Measurements from ENCODE around the gene PPIL6. TPM values are rescaled to one million over a fixed set of nuclear protein-coding genes. Genes with fewer than 3 reads are reported as not detected.

Gene PPIL6
- total and polyA plus RNA-seq, 2 donors (not counting 1 experiment from before 2014, with no cell fraction given): 0.85 to 1.8 TPM

GRCh38 chr6:109442393-109442924 lies 2.0 kb upstream of the PPIL6 start:
- 100% methylated on average over 6 of the region's 6 CpGs for WGBS (ENCODE audit: insufficient coverage)

More at GRCh38 chr6:109442393-109442924, 2.0 kb upstream of the PPIL6 start:
- no peak overlapping the region for H3K4me3 ChIP-seq (ENCODE audit: control extremely low read depth in 1 of 5, extremely low read depth in 1 of 5, insufficient read depth in 1 of 5, low read depth in 2 of 5, low read length in 4 of 5)
- no peaks in the 10 kb centered on the region for H3K27me3 ChIP-seq (replicated peaks in 1 of 4; ENCODE audit: control extremely low read depth in 1 of 4, control insufficient read depth in 3 of 4, insufficient read depth in 4 of 4, low read length in 3 of 4)
- H3K9ac ChIP-seq (ENCODE audit: low read length): no peak overlapping the region
- H3K27ac ChIP-seq (ENCODE audit: low read length in 2 of 2): peak overlapping the region in 1 of 2 donors; percentile 98
- intact Hi-C loops (cut with micrococcal nuclease): no loop called here
- POLR2A ChIA-PET: interaction anchor here (2.1 to 3.6 kb wide), 6 partner anchors 8 to 249 kb away, joined by 8 to 26 read pairs (median 14); partner anchors contain the start of genes AK9, CD164, FIG4 and MICAL1
- H3K4me1 ChIP-seq (ENCODE audit: control insufficient read depth in 2 of 2, insufficient read depth in 2 of 2, low read length in 2 of 2): peaks cover 21 to 33% of the 10 kb centered on the region in 2 donors
- no peak for TF ChIP-seq EZH2 (IDR thresholded peaks at IDR 0.05; ENCODE audit: borderline replicate concordance, insufficient read depth, low read depth, low read length, poor library complexity, severe bottlenecking)
- TF ChIP-seq, protein P1, sequence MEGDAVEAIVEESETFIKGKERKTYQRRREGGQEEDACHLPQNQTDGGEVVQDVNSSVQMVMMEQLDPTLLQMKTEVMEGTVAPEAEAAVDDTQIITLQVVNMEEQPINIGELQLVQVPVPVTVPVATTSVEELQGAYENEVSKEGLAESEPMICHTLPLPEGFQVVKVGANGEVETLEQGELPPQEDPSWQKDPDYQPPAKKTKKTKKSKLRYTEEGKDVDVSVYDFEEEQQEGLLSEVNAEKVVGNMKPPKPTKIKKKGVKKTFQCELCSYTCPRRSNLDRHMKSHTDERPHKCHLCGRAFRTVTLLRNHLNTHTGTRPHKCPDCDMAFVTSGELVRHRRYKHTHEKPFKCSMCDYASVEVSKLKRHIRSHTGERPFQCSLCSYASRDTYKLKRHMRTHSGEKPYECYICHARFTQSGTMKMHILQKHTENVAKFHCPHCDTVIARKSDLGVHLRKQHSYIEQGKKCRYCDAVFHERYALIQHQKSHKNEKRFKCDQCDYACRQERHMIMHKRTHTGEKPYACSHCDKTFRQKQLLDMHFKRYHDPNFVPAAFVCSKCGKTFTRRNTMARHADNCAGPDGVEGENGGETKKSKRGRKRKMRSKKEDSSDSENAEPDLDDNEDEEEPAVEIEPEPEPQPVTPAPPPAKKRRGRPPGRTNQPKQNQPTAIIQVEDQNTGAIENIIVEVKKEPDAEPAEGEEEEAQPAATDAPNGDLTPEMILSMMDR (IDR thresholded peaks at IDR 0.05): no peak
- no peaks in the 10 kb centered on the region for H3K9me3 ChIP-seq (ENCODE audit: control extremely low read depth in 1 of 3, control insufficient read depth in 2 of 3, insufficient read depth in 1 of 3, low read length in 2 of 3)
- no peak overlapping the region for H2AFZ ChIP-seq (ENCODE audit: insufficient read depth, low read depth, low read length, poor library complexity, severe bottlenecking)
- H3K79me2 ChIP-seq (ENCODE audit: control insufficient read depth, insufficient read depth, low read length): peaks cover 27% of the 10 kb centered on the region
- peak overlapping the region; percentile 83 for H3K4me2 ChIP-seq (replicated peaks; ENCODE audit: low read depth, low read length, poor library complexity, severe bottlenecking)
- CTCF ChIA-PET: interaction anchor here (1.1 to 5.6 kb wide), 5 partner anchors 12 to 78 kb away, joined by 3 to 55 read pairs (median 12); partner anchors contain the start of genes CD164, MICAL1 and ZBTB24
- Mint-ChIP-seq H3K9me3 (ENCODE audit: insufficient read depth) (no peaks in the 10 kb centered on the region), H3K4me3 (peak overlapping the region; percentile 97), H3K4me1 (peaks cover 37% of the 10 kb centered on the region), H3K27me3 (no peaks in the 10 kb centered on the region), H3K27ac (peak overlapping the region; percentile 96)
- H3K36me3 ChIP-seq (replicated peaks in 1 of 2; ENCODE audit: control extremely low read depth in 1 of 2, control insufficient read depth in 1 of 2, extremely low read depth in 1 of 2, insufficient read depth in 2 of 2, low read length in 1 of 2): peaks cover 0 to 43% of the 10 kb centered on the region in 2 experiments
- DNase-seq (peak; percentile 41), ATAC-seq (ENCODE audit: low read depth) (no peak)
- peaks cover 19% of the 10 kb centered on the region for H4K20me1 ChIP-seq (ENCODE audit: control insufficient read depth, insufficient read depth, low read length, poor library complexity, severe bottlenecking)
